Pancreas (tissue), 10 donors: ENCODE measurements around the gene TUBGCP6. TPM values are rescaled to one million over a fixed set of nuclear protein-coding genes. Genes with fewer than 3 reads are reported as not detected.
A peak's percentile ranks its signal among the peaks of the same experiment; 100 is the strongest.

Experiments used
- ATAC-seq, 4 donors: fragments of 200-7000 bp; cut with Tn5 transposase; one replicate each; pipeline versions ENCODE4 v1.8.0 to v1.9.1; 2020; ENCODE audit warnings: mild to moderate bottlenecking in 4 of 4, moderate library complexity in 4 of 4
- DNase-seq, 6 donors: peaks; one replicate each; pipeline ENCODE4 v3.0.0-alpha.2; 2020
- FAIRE-seq: peaks from 2 replicates; lab custom pipeline; 2012; peaks lifted over from hg19 to GRCh38; lab: Jason Lieb, UNC
- H3K27ac ChIP-seq, 4 donors: fragments of 200-600 bp; sonication (generic); 1 replicate in 3 of 4; 2 replicates in 1 of 4; pipeline versions ENCODE4 v1.5.0 to v1.8.0; 2020
- H3K27me3 ChIP-seq, 4 donors: fragments of 200-600 bp; one replicate each; pipeline ENCODE4 v1.8.0; 2021
- H3K36me3 ChIP-seq, 3 donors: fragments of 200-600 bp; sonication (generic) in 1 of 3; one replicate each; pipeline versions ENCODE4 v1.5.0 to v1.8.0; 2020 to 2021
- H3K4me1 ChIP-seq, 3 donors: fragments of 200-600 bp; one replicate each; pipeline ENCODE4 v1.8.0; 2021
- H3K4me3 ChIP-seq, 4 donors: fragments of 200-600 bp; sonication (generic) in 2 of 4; one replicate each; pipeline versions ENCODE4 v1.5.0 to v1.8.0; 2020 to 2021
- H3K9me3 ChIP-seq, 4 donors: fragments of 200-600 bp; one replicate each; pipeline ENCODE4 v1.8.0; 2021
- CTCF ChIP-seq, 4 donors: fragments of 200-600 bp; sonication (generic) in 3 of 4; IDR thresholded peaks; one replicate each; pipeline versions ENCODE4 v1.5.0 to v1.8.0; 2021; ENCODE audit warnings: antibody characterized with exemption in 4 of 4
- WGBS, 2 donors: extraction: QIAGEN DNeasy Blood & Tissue Kit; methylation state at CpG; one replicate each; pipeline ENCODE4 v1.1.7; 2013; 5-methylcytosine and 5-hydroxymethylcytosine counted together
- intact Hi-C, 3 donors: fragments of 100-400 bp; cut with DNase I; formaldehyde crosslinking; loops; one replicate each; pipeline versions ENCODE4 v1.11.1 to v1.14.2; 2022
- polyA plus RNA-seq, 2 donors: library from polyadenylated mRNA; stranded (reverse); fragments of 200-250 nt; gene quantifications; one replicate each; pipeline ENCODE4 v1.2.3, GENCODE V29; 2013
- total RNA-seq, 6 donors: library from RNA; stranded (reverse); fragmentation: NEBNext Ultra II Directional in 4 of 6; extraction: Animal tissue kit (Norgen Biotek cat#: 25700) in 4 of 6; gene quantifications; one replicate each; pipeline versions ENCODE4 v1.2.1 to v1.2.4, GENCODE V29; 2021 to 2023
- donor health status: healthy with polysubstance abuse.
- donor health status: DM: no; HTN: no; CAD: no; lungs with moderate emphysema.
- donor health status: DM: no; HTN: no; CAD: no.
- donor health status: control.
- donor health status: control.
- donor health status: Bipolar disorder and iron deficiency.
- donor health status: DM: yes; HTN: yes; CAD: no.
- donor health status: DM: no; HTN: no; CAD: no.
- donor health status: DM: no; HTN: no; CAD: no.
- donor health status: DM: yes; HTN: yes; CAD: no.

Gene TUBGCP6
- total and polyA plus RNA-seq, 8 donors = 19.2 to 139 (median 29.8) TPM

DNA sequence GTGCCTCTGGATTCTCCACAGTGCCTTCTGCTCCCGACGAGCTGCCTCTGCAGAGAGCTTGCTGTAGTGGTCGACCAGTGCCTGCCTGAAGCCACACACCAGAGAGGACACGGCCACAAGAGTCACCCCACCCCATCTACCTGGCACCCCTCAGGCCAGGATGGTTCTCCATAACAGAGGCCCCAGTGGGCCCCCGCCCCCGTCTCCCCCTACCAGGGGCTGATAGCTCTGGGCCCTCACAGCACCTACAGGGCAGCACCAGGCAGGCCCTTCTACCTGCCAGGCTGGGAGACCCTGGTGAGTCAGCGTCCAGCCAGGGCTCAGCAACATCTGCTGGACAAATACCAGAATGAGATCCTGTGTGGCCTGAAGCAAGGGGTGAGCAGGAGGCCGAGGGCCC is 22.3 kb downstream of the TUBGCP6 start:
- Histone ChIP-seq H3K9me3 (no peaks in the 10 kb centered on the region), H3K36me3 (peaks cover 0 to 66% (median 24%) of the 10 kb centered on the region in 3 donors), H3K27ac (no peak overlapping the region), H3K4me3 (no peak overlapping the region), H3K4me1 (no peaks in the 10 kb centered on the region), H3K27me3 (no peaks in the 10 kb centered on the region)
- ATAC-seq (no peak), DNase-seq (peak in 2 of 6 donors; percentile 24 to 67), FAIRE-seq (no peak)
- no peak for TF ChIP-seq CTCF (IDR thresholded peaks at IDR 0.05)
- intact Hi-C loops = no loop called here
- 86 to 90% methylated on average over 8 of the region's 8 CpGs for WGBS, 2 donors

DNA sequence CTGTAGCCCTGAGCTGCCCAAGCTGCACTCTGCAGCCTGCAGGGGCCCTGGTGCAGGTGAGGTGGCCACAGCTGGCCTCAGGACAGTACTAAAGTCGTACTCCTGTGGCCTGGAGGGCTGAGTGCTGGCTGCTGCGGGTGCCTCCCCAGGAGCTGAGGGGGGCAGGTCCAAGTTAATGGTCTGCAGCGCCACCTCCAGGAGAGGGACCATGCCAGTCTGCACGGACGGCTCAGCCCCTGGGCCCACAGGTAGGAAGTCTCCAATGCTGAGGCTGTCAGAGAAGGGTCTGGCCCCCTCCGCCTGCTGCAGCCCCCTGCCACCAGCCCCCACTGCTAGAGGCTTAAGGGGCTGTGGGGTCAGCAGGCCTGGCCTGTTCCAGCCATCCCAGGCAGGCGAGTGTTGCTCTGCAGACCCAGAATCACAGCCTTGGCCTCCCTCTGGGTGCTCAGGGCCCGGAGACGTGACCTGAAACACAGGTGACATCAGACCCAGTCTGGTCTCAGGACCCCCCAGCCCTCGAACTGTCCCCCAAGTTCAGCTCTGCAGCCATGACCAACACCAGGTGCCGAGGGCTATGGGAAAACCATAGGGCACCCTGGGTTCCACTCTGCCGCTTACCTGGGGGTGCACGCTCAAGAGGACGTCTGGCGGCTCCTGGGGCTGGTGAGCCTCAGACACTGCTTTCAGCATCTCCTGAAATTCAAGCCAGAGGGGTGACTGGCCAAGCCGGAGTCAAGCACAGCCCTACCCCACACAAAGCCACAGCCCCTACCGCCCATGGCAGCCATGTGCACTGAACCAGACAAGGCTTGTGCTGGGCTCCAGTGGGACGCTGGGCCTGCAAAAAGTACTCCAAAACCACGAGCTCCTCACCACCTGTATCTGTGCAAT is 23.2 kb downstream of the TUBGCP6 start:
- H3K27me3 ChIP-seq = no peaks in the 10 kb centered on the region
- no peaks in the 10 kb centered on the region for H3K4me1 ChIP-seq
- 91 to 93% methylated on average over 19 of the region's 19 CpGs for WGBS, 2 donors
- FAIRE-seq (no peak), DNase-seq (peak in 2 of 6 donors; percentile 33 to 66), ATAC-seq (no peak)
- H3K9me3 ChIP-seq = no peaks in the 10 kb centered on the region
- no peak for TF ChIP-seq CTCF (IDR thresholded peaks at IDR 0.05)
- intact Hi-C loops = no loop called here
- no peak overlapping the region for H3K4me3 ChIP-seq
- H3K36me3 ChIP-seq = peaks cover 0 to 71% (median 32%) of the 10 kb centered on the region in 3 donors
- H3K27ac ChIP-seq = no peak overlapping the region

GRCh38 chr22:50220603-50221409 is 24.0 kb downstream of the TUBGCP6 start:
- ATAC-seq = no peak
- WGBS, 2 donors = 95 to 96% methylated on average over 45 of the region's 45 CpGs
- peaks cover 0 to 74% (median 39%) of the 10 kb centered on the region in 3 donors for H3K36me3 ChIP-seq
- FAIRE-seq = no peak
- TF ChIP-seq CTCF (IDR thresholded peaks at IDR 0.05) = no peak
- H3K27me3 ChIP-seq = no peaks in the 10 kb centered on the region
- H3K4me3 ChIP-seq = no peak overlapping the region
- H3K4me1 ChIP-seq = no peaks in the 10 kb centered on the region
- peak in 3 of 6 donors; percentile 15 to 79 (median 50) for DNase-seq
- no peak overlapping the region for H3K27ac ChIP-seq
- intact Hi-C loops = no loop called here
- no peaks in the 10 kb centered on the region for H3K9me3 ChIP-seq

DNA sequence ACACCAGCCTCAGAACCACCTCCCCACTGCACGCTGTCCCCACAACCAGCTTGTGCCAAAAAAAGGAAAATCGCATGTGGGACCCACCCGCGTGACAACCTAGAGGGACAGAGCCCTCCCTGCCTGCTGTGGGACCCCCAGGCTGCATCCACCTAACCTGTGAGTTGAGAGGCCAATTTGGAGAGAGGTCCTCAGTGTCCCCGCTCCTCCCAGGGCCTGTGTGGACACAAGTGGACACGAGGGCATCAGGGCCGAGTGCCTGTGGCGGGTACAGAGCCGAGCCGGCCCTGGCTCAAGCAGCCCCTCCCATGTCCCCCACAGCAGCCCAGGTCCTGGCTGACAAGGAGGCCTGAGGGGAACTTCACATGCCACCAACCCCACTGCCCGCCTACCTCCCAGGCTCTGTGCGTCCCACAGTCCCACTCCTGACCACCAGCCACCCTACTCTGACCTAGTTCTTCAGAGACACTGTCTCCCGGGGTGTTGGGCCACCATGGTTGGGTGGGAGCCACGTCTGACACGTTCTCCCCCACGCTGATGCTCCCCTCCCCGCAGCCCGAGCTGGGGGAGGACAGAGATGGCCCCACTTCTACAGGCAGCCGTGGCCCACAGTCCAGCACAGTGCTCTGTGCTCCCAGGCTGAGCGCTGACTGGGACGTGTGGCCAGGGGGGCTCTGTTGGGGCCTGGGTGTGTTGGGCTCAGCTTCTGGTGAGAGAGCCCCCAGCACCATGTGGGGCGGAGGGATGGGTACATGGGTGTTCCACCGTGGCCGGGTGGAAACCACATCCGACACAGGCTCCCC is 24.8 kb downstream of the TUBGCP6 start:
- Histone ChIP-seq H3K27ac (no peak overlapping the region), H3K4me3 (no peak overlapping the region)
- intact Hi-C loops = no loop called here

More for the DNA sequence above, 24.8 kb downstream of the TUBGCP6 start:
- no peaks in the 10 kb centered on the region for H3K9me3 ChIP-seq
- peak in 2 of 4 donors; percentile 0 to 1 for ATAC-seq
- no peaks in the 10 kb centered on the region for H3K27me3 ChIP-seq
- 87 to 90% methylated on average over 22 to 25 of the region's 25 CpGs for WGBS, 2 donors
- TF ChIP-seq CTCF (IDR thresholded peaks at IDR 0.05) = no peak
- no peaks in the 10 kb centered on the region for H3K4me1 ChIP-seq
- peak in 2 of 6 donors; percentile 15 to 83 for DNase-seq
- peaks cover 0 to 77% (median 40%) of the 10 kb centered on the region in 3 donors for H3K36me3 ChIP-seq
- FAIRE-seq = no peak
